Vagina (tissue), 2 donors: ENCODE data around the gene MYO3B.

Experiments used
- POLR2A ChIP-seq, 2 donors: fragments of 450-650 bp; IDR thresholded peaks; one replicate each; pipeline ENCODE4 v1.6.1; 2017; ENCODE audit warnings: antibody characterized with exemption in 2 of 2, mild to moderate bottlenecking in 2 of 2, moderate library complexity in 2 of 2
- TF ChIP-seq, protein P1 (sequence below), 3 experiments: fragments of 450-650 bp in 2 of 3; fragments of 200-600 bp in 1 of 3; sonication (generic) in 1 of 3; IDR thresholded peaks; one replicate each; pipeline ENCODE4 v1.5.1; 2017 to 2019; ENCODE audit warnings: antibody characterized with exemption in 3 of 3, mild to moderate bottlenecking in 2 of 3, moderate library complexity in 2 of 3

DNA sequence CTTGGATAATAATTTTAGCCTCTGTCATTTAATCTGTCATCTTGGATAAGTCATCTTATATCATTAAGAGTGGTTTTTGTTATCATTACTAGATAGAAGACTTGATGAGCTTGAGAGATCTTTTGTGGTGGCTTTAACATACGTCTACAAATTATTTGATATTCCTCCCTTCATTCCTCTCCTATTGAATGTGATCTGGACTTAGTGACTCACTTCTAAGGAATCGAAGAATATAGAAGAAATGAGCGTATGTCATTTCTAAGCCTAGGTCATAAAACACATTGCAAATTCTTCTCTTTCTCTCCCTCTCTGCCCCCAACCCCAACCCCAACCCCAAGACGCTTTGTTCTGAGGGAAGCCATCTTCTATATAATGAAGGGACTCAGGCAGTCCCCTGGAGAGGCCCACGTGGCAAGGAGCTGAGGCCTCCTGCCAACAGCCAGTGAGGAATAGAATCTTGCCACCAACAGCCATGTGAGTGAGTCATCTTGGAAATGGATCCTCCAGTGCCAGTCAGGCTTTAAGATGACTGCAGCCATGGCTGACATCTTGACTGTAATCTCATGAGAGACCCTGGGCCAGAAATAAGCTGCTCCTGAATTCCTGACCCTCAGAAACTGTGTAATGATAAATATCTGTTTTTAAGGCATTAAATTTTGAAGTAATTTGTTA, 315.6 kb downstream of the MYO3B start:
- no peak for TF ChIP-seq POLR2A (IDR thresholded peaks at IDR 0.05)
- TF ChIP-seq, protein P1, sequence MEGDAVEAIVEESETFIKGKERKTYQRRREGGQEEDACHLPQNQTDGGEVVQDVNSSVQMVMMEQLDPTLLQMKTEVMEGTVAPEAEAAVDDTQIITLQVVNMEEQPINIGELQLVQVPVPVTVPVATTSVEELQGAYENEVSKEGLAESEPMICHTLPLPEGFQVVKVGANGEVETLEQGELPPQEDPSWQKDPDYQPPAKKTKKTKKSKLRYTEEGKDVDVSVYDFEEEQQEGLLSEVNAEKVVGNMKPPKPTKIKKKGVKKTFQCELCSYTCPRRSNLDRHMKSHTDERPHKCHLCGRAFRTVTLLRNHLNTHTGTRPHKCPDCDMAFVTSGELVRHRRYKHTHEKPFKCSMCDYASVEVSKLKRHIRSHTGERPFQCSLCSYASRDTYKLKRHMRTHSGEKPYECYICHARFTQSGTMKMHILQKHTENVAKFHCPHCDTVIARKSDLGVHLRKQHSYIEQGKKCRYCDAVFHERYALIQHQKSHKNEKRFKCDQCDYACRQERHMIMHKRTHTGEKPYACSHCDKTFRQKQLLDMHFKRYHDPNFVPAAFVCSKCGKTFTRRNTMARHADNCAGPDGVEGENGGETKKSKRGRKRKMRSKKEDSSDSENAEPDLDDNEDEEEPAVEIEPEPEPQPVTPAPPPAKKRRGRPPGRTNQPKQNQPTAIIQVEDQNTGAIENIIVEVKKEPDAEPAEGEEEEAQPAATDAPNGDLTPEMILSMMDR (IDR thresholded peaks at IDR 0.05): no peak
